Kidney (tissue), 14 donors: Measurements from ENCODE around the gene MED27. TPM values are rescaled to one million over a fixed set of nuclear protein-coding genes. Genes with fewer than 3 reads are reported as not detected.

Experiments
- DNase-seq, 5 donors: peaks; one replicate each; pipeline ENCODE4 v3.0.0-alpha.2; 2013 to 2020
- FAIRE-seq: peaks from 2 replicates; lab custom pipeline; 2012; peaks lifted over from hg19 to GRCh38; lab: Jason Lieb, UNC
- H3K27ac ChIP-seq, 2 donors: one replicate each; pipeline ENCODE4 v1.7.0; 2013; ENCODE audit warnings: low read depth in 2 of 2, low read length in 2 of 2, inconsistent platforms in 1 of 2
- H3K27me3 ChIP-seq: one replicate; pipeline ENCODE4 v1.7.1; 2013; ENCODE audit warnings: low read length, inconsistent platforms; ENCODE audit not compliant: control insufficient read depth, insufficient read depth
- H3K36me3 ChIP-seq, 3 donors: one replicate each; pipeline versions ENCODE4 v1.7.0 to v1.7.1; 2013; ENCODE audit warnings: low read length in 3 of 3, control low read depth in 1 of 3, inconsistent platforms in 1 of 3; ENCODE audit not compliant: insufficient read depth in 3 of 3, control insufficient read depth in 2 of 3
- H3K4me1 ChIP-seq, 3 donors: one replicate each; pipeline versions ENCODE4 v1.7.0 to v1.7.1; 2013; ENCODE audit warnings: low read length in 3 of 3, inconsistent platforms in 1 of 3, low read depth in 1 of 3; ENCODE audit not compliant: control insufficient read depth in 2 of 3, insufficient read depth in 2 of 3
- H3K4me3 ChIP-seq, 3 donors: one replicate each; pipeline versions ENCODE4 v1.7.0 to v1.8.1; 2013; ENCODE audit warnings: low read length in 3 of 3, control low read depth in 1 of 3, inconsistent platforms in 1 of 3
- H3K9ac ChIP-seq, 3 donors: one replicate each; pipeline versions ENCODE4 v1.7.0 to v1.7.1; 2013; ENCODE audit warnings: low read length in 3 of 3, control low read depth in 1 of 3, inconsistent platforms in 1 of 3
- H3K9me3 ChIP-seq, 3 donors: one replicate each; pipeline versions ENCODE4 v1.7.0 to v1.7.1; 2013; ENCODE audit warnings: low read length in 3 of 3, control low read depth in 1 of 3, inconsistent platforms in 1 of 3; ENCODE audit not compliant: control insufficient read depth in 2 of 3, insufficient read depth in 1 of 3
- CTCF ChIP-seq: IDR thresholded peaks from 3 replicates; pipeline ENCODE4 v1.5.1; 2012; ENCODE audit warnings: mild to moderate bottlenecking, moderate library complexity, borderline replicate concordance; ENCODE audit not compliant: insufficient read depth; ENCODE audit errors: extremely low read depth
- intact Hi-C: fragments of 100-400 bp; cut with DNase I; formaldehyde crosslinking; loops from one replicate; pipeline ENCODE4 v1.11.1; 2022
- polyA plus RNA-seq: library from polyadenylated mRNA; stranded (reverse); fragments of 350-450 nt; fragmentation: Illumina TruSeq; extraction: RNeasy Lipid Tissue Mini Kit (QIAGEN cat#74804); gene quantifications from one replicate; pipeline ENCODE4 v1.2.3, GENCODE V29; 2014; ENCODE audit warnings: low read depth, low replicate concordance; ENCODE audit not compliant: insufficient read depth
- total RNA-seq: library from RNA; stranded (reverse); fragmentation: NEBNext Ultra II Directional; extraction: Animal tissue kit (Norgen Biotek cat#: 25700); gene quantifications from one replicate; pipeline ENCODE4 v1.2.1, GENCODE V29; 2021
- donor health status: control.
- donor health status: control.
- donor health status: control.
- donor health status: control.
- donor health status: control.
- donor health status: DM: yes; HTN: yes; CAD: no.
- donor health status: Normal renal cell carcinoma (clear cell type).

MED27 gene
- total and polyA plus RNA-seq, 2 donors from 2014 or later = 15.9 to 23.1 TPM

- intact Hi-C loops = no loop called here
- no peaks in the 10 kb centered on the region for H3K36me3 ChIP-seq
- peaks cover 0 to 1% (median 0%) of the 10 kb centered on the region in 3 donors for H3K9me3 ChIP-seq
- no peaks in the 10 kb centered on the region for H3K27me3 ChIP-seq
- TF ChIP-seq CTCF = no peak
- DNase-seq (no peak), FAIRE-seq (no peak)
- no peak overlapping the region for H3K4me3 ChIP-seq
- no peak overlapping the region for H3K9ac ChIP-seq
- H3K27ac ChIP-seq = no peak overlapping the region
- no peaks in the 10 kb centered on the region for H3K4me1 ChIP-seq
These were observed 231.0 kb downstream of the MED27 start for GRCh38 chr9:131848570-131849160.

GRCh38 chr9:131847665-131848354, 231.9 kb downstream of the MED27 start:
- peaks cover 0 to 1% (median 0%) of the 10 kb centered on the region in 3 donors for H3K9me3 ChIP-seq
- FAIRE-seq = no peak
- H3K27ac ChIP-seq = no peak overlapping the region
- no peak overlapping the region for H3K9ac ChIP-seq
- no peaks in the 10 kb centered on the region for H3K36me3 ChIP-seq
- H3K27me3 ChIP-seq = no peaks in the 10 kb centered on the region
- no peak for DNase-seq
- TF ChIP-seq CTCF = no peak
- H3K4me1 ChIP-seq = no peaks in the 10 kb centered on the region
- intact Hi-C loops = no loop called here
- no peak overlapping the region for H3K4me3 ChIP-seq

GRCh38 chr9:131845305-131846298, 234.1 kb downstream of the MED27 start:
- H3K4me1 ChIP-seq = no peaks in the 10 kb centered on the region
- no peak for TF ChIP-seq CTCF
- H3K9me3 ChIP-seq = peaks cover 0 to 1% (median 0%) of the 10 kb centered on the region in 3 donors
- no peaks in the 10 kb centered on the region for H3K27me3 ChIP-seq
- no peak overlapping the region for H3K9ac ChIP-seq
- intact Hi-C loops = no loop called here
- no peak for DNase-seq
- no peak overlapping the region for H3K4me3 ChIP-seq
- H3K27ac ChIP-seq = no peak overlapping the region
- FAIRE-seq = no peak
- no peaks in the 10 kb centered on the region for H3K36me3 ChIP-seq
